ENCODE data around the gene TRPV2.

DNA sequence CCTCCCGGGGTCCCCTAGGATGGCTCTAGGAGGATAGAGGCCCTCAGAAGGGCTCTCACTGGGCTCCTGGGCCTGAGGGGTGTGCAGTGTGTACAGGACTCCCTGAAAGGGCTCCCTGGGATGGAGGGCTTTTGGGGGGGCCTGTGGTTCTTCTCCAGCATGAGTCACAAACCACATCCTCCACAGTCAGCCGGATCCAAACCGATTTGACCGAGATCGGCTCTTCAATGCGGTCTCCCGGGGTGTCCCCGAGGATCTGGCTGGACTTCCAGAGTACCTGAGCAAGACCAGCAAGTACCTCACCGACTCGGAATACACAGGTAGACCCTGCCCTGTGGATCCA lies 4.5 kb downstream of the TRPV2 start:
- TF ChIP-seq GATA3 (IDR thresholded peaks at IDR 0.05; ENCODE audit: low read depth, low read length) (no peak), GATA2 (IDR thresholded peaks at IDR 0.05; ENCODE audit: low read depth, low read length) (no peak)
